Mesodermal cell (in vitro differentiated cells): ENCODE measurements around the gene PRL.

Experiments
- H3K27ac ChIP-seq: 2 replicates; pipeline ENCODE4 v1.7.0; 2013; ENCODE audit warnings: mild to moderate bottlenecking, low read depth, low read length, moderate library complexity; ENCODE audit not compliant: severe bottlenecking
- H3K36me3 ChIP-seq: 2 replicates; pipeline ENCODE4 v1.7.1; 2013; ENCODE audit warnings: mild to moderate bottlenecking, low read length, moderate library complexity; ENCODE audit not compliant: control insufficient read depth, insufficient read depth
- H3K4me1 ChIP-seq: one replicate; pipeline ENCODE4 v1.7.1; 2013; ENCODE audit warnings: mild to moderate bottlenecking, low read length; ENCODE audit not compliant: insufficient read depth, control insufficient read depth, poor library complexity, severe bottlenecking
- H3K4me3 ChIP-seq: 2 replicates; pipeline ENCODE4 v1.7.0; 2013; ENCODE audit warnings: low read length, control low read depth, mild to moderate bottlenecking; ENCODE audit not compliant: insufficient read depth, poor library complexity, severe bottlenecking; ENCODE audit errors: extremely low read depth
- H3K9me3 ChIP-seq: 2 replicates; pipeline ENCODE4 v1.7.1; 2013; ENCODE audit warnings: mild to moderate bottlenecking, low read length, moderate library complexity; ENCODE audit not compliant: control insufficient read depth
- WGBS, 2 experiments: methylation state at CpG; one replicate each; pipeline ENCODE4 v1.1.5; 2013; ENCODE audit warnings: missing lambda C conversion rate in 2 of 2; ENCODE audit not compliant: insufficient coverage in 2 of 2; 5-methylcytosine and 5-hydroxymethylcytosine counted together

The PRL gene

GRCh38 chr6:22253955-22254655 lies 42.7 kb downstream of the PRL start:
- Histone ChIP-seq H3K27ac (no peak overlapping the region), H3K4me3 (no peak overlapping the region), H3K4me1 (peaks cover 3% of the 10 kb centered on the region), H3K9me3 (peaks cover 6% of the 10 kb centered on the region), H3K36me3 (no peaks in the 10 kb centered on the region)
- WGBS, 2 experiments, result no CpG with 5 or more reads among the region's 1 CpG

- H3K4me3 ChIP-seq, result no peak overlapping the region
- no peak overlapping the region for H3K27ac ChIP-seq
These were observed 45.5 kb downstream of the PRL start for GRCh38 chr6:22251348-22251747.

GRCh38 chr6:22250486-22250885 lies 46.4 kb downstream of the PRL start:
- Histone ChIP-seq H3K4me3 (no peak overlapping the region), H3K4me1 (peaks cover 15% of the 10 kb centered on the region), H3K9me3 (no peaks in the 10 kb centered on the region), H3K27ac (peak overlapping the region; percentile 55), H3K36me3 (no peaks in the 10 kb centered on the region)
- no CpG with 5 or more reads among the region's 1 CpG for WGBS, 2 experiments

More at GRCh38 chr6:22251348-22251747, 45.5 kb downstream of the PRL start:
- no CpG with 5 or more reads among the region's 2 CpGs for WGBS, 2 experiments
- Histone ChIP-seq H3K4me1 (peaks cover 15% of the 10 kb centered on the region), H3K9me3 (no peaks in the 10 kb centered on the region), H3K36me3 (no peaks in the 10 kb centered on the region)

GRCh38 chr6:22249711-22250350 lies 47.0 kb downstream of the PRL start:
- H3K36me3 ChIP-seq, result no peaks in the 10 kb centered on the region
- peaks cover 15% of the 10 kb centered on the region for H3K4me1 ChIP-seq
- 81 to 100% methylated on average over 1 to 4 of the region's 9 CpGs for WGBS, 2 experiments
- no peaks in the 10 kb centered on the region for H3K9me3 ChIP-seq
- no peak overlapping the region for H3K4me3 ChIP-seq
- no peak overlapping the region for H3K27ac ChIP-seq

- no peaks in the 10 kb centered on the region for H3K36me3 ChIP-seq
- no peak overlapping the region for H3K4me3 ChIP-seq
- no peaks in the 10 kb centered on the region for H3K9me3 ChIP-seq
- H3K4me1 ChIP-seq, result peaks cover 15% of the 10 kb centered on the region
- H3K27ac ChIP-seq, result no peak overlapping the region
- 62 to 69% methylated on average over 2 to 4 of the region's 6 CpGs for whole genome bisulfite sequencing, 2 experiments
These were observed 48.1 kb downstream of the PRL start for GRCh38 chr6:22248513-22249308.

GRCh38 chr6:22247916-22248482 lies 48.8 kb downstream of the PRL start:
- Histone ChIP-seq H3K4me3 (no peak overlapping the region), H3K27ac (no peak overlapping the region)
- WGBS, 2 experiments, result 90 to 91% methylated on average over 2 of the region's 4 CpGs

GRCh38 chr6:22240025-22240424 lies 56.8 kb downstream of the PRL start:
- no peaks in the 10 kb centered on the region for H3K9me3 ChIP-seq
- no peaks in the 10 kb centered on the region for H3K4me1 ChIP-seq
- WGBS, 2 experiments, result no CpG with 5 or more reads among the region's 1 CpG
- no peak overlapping the region for H3K27ac ChIP-seq
- no peaks in the 10 kb centered on the region for H3K36me3 ChIP-seq
- no peak overlapping the region for H3K4me3 ChIP-seq

More at GRCh38 chr6:22247916-22248482, 48.8 kb downstream of the PRL start:
- Histone ChIP-seq H3K9me3 (no peaks in the 10 kb centered on the region), H3K36me3 (no peaks in the 10 kb centered on the region), H3K4me1 (peaks cover 15% of the 10 kb centered on the region)

- Histone ChIP-seq H3K9me3 (no peaks in the 10 kb centered on the region), H3K4me3 (no peak overlapping the region), H3K4me1 (no peaks in the 10 kb centered on the region), H3K27ac (no peak overlapping the region), H3K36me3 (no peaks in the 10 kb centered on the region)
- WGBS, 2 experiments, result 40 to 63% methylated on average over 2 of the region's 4 CpGs
These were observed 57.4 kb downstream of the PRL start for GRCh38 chr6:22239261-22239921.

- Histone ChIP-seq H3K36me3 (no peaks in the 10 kb centered on the region), H3K27ac (no peak overlapping the region), H3K9me3 (no peaks in the 10 kb centered on the region), H3K4me3 (no peak overlapping the region), H3K4me1 (no peaks in the 10 kb centered on the region)
- 100% methylated on average over 1 of the region's 4 CpGs; no CpG with 5 or more reads in 1 of the 2 experiments for WGBS, 2 experiments
These were observed 58.0 kb downstream of the PRL start for GRCh38 chr6:22238861-22239260.

GRCh38 chr6:22237526-22237925 lies 59.3 kb downstream of the PRL start:
- H3K9me3 ChIP-seq, result no peaks in the 10 kb centered on the region
- WGBS, 2 experiments, result no CpG with 5 or more reads among the region's 1 CpG
- H3K27ac ChIP-seq, result no peak overlapping the region
- no peaks in the 10 kb centered on the region for H3K4me1 ChIP-seq
- H3K4me3 ChIP-seq, result no peak overlapping the region
- H3K36me3 ChIP-seq, result no peaks in the 10 kb centered on the region
